Muscle layer of duodenum (tissue), 2 donors: ENCODE results near the gene SORBS1.

Source experiments
- H3K27ac ChIP-seq: one replicate; pipeline ENCODE4 v1.7.0; 2013; ENCODE audit warnings: mild to moderate bottlenecking, low read length
- H3K27me3 ChIP-seq: one replicate; pipeline ENCODE4 v1.7.0; 2013; ENCODE audit warnings: low read depth, mild to moderate bottlenecking, control low read depth, low read length
- H3K36me3 ChIP-seq, 2 donors: one replicate each; pipeline ENCODE4 v1.7.0; 2013; ENCODE audit warnings: low read length in 2 of 2, control low read depth in 1 of 2, mild to moderate bottlenecking in 1 of 2; ENCODE audit not compliant: insufficient read depth in 2 of 2, control insufficient read depth in 1 of 2
- H3K4me1 ChIP-seq, 2 donors: one replicate each; pipeline ENCODE4 v1.7.0; 2013; ENCODE audit warnings: low read length in 2 of 2, mild to moderate bottlenecking in 2 of 2, control low read depth in 1 of 2, moderate library complexity in 1 of 2; ENCODE audit not compliant: insufficient read depth in 2 of 2, control insufficient read depth in 1 of 2
- H3K4me3 ChIP-seq, 2 donors: one replicate each; pipeline ENCODE4 v1.7.0; 2013; ENCODE audit warnings: low read length in 2 of 2, low read depth in 1 of 2, mild to moderate bottlenecking in 1 of 2
- H3K9me3 ChIP-seq, 2 donors: one replicate each; pipeline ENCODE4 v1.7.0; 2013; ENCODE audit warnings: low read length in 2 of 2, control low read depth in 1 of 2, mild to moderate bottlenecking in 1 of 2; ENCODE audit not compliant: control insufficient read depth in 1 of 2
- donor health status: healthy.

The SORBS1 gene

DNA sequence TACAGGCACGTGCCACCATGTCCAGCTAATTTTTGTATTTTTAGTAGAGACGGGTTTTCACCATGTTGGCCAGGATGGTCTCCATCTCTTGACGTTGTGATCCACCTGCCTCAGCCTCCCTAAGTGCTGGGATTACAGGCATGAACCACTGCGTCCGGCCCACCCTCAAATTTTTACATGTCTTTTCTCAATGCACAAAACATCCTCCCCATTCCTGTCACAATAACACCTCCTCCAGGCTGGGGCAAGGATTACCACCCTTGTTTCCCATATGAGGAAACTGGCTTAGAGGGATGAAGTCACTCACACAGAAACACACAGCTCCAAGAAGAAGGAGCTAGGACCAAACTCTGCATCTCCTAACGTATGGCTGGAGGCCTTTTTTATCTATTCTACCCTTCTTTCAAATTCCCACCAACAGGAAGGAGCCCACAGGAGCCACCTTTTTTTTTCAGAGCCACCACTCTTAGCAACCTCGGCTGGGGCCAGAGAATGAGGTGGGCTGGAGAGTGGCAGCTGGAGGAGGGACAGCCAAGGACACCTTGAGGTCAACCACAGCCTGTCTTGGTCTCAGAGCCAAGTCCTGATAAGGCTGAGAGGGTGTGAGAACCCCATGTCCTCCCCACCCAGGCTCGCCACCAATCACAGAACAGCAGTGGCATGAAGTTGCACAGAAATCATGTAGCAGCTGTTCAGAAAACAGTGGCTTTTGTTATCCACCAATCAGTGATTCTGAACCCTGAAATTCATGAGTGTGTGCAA, 157.3 kb downstream of the SORBS1 start:
- Histone ChIP-seq H3K27ac (no peak overlapping the region), H3K4me3 (no peak overlapping the region), H3K4me1 (peaks cover 13 to 77% of the 10 kb centered on the region in 2 donors), H3K27me3 (no peaks in the 10 kb centered on the region), H3K9me3 (no peaks in the 10 kb centered on the region), H3K36me3 (peaks cover 14 to 31% of the 10 kb centered on the region in 2 donors)

DNA sequence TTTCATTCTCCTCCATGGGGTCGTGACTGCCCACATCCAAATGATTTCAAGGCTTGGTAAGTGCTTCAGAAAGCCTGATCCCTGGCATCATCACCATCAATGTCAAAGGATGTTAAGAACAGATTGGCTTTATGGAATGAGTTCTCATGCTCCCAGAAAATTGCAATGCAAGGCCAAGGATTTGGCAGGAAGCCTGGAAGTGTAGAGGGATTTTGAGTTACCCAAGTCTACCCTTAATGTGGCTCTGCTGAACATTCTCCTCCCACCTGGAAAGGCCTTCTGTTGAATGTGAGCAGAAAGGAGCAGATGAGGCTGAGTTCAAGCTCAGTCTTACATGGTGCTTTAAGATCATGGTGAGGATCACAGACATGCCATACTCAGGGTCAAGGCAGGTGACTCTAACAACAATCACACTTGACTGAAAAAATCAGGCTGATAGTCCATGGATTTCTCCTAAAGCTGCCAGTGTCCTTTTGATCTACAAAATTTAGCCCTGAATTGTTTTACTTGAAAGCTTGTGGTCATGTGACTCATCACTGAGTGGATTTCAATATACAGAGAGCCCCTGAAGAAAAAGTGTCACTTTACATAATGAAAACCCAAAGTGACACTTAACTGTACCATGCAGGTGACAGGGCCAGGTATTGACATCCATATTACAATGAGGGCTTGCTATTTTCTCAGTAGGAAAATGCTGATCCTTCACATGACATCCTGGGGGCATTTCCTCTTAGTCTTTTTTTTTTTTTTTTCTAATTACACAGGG, 159.3 kb downstream of the SORBS1 start:
- Histone ChIP-seq H3K27me3 (no peaks in the 10 kb centered on the region), H3K36me3 (peaks cover 33 to 51% of the 10 kb centered on the region in 2 donors), H3K4me3 (no peak overlapping the region), H3K27ac (no peak overlapping the region), H3K4me1 (peaks cover 10 to 61% of the 10 kb centered on the region in 2 donors), H3K9me3 (no peaks in the 10 kb centered on the region)

DNA sequence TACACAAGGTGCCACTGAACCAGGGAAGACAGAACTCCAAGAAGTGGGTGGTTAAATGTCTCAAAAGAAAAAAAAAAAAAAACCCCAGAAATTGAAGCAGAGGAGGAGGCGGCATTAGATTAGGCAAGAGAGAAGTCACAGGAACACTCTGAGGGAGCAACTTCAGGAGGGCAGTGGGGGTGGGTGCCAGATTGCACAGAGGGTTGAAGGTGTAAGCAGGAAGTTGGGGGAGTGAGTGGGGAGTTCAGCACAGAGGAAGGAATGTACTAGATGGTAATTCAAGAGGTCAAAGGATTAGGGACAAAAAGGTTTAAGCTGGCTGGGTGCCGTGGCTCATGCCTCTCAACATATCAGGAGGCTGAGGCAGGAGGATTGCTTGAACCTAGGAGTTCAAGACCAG, 160.4 kb downstream of the SORBS1 start:
- no peak overlapping the region for H3K27ac ChIP-seq
- peaks cover 35 to 51% of the 10 kb centered on the region in 2 donors for H3K36me3 ChIP-seq
- H3K4me3 ChIP-seq = no peak overlapping the region
- H3K9me3 ChIP-seq = no peaks in the 10 kb centered on the region
- peaks cover 4 to 53% of the 10 kb centered on the region in 2 donors for H3K4me1 ChIP-seq
- H3K27me3 ChIP-seq = no peaks in the 10 kb centered on the region

DNA sequence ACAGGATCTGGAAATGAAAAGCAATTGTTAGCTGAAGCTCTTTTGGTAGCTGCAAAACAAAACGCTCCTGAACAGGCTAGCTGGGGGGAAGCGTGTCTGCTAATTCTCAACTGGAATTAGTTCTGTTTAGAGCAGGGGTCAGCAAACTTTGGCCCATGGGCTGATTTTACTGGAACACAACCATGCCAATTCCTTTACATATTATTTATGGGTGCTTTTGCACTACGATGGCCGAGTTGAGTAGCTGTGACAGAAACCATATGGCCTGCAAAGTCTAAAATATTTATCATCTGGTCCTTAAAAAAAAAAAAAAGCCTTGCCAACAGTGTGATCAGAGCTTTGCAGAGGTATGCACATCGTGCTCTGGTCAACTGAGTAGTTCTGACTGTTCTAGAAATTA, 162.0 kb downstream of the SORBS1 start:
- Histone ChIP-seq H3K4me3 (no peak overlapping the region), H3K36me3 (peaks cover 35 to 37% of the 10 kb centered on the region in 2 donors), H3K9me3 (no peaks in the 10 kb centered on the region), H3K27ac (no peak overlapping the region), H3K4me1 (peaks cover 4 to 37% of the 10 kb centered on the region in 2 donors), H3K27me3 (no peaks in the 10 kb centered on the region)

DNA sequence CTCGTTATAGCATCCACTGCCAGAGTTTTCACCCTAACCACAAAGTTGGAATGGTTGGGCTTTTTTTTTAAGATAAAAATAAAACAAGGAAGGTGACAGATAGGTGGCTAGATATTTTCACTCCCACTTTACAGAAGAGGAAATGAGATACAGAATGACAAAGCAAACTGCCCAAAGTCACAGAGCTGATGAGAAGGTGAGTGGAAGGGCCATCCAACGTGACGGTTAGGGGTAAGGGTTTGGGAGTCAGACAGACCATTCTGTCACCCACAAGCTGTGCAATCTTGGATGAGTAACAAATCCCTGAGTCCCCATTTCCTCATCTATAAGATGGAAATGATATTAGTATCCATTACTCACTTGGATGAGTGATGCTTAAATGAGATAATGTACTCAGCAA, 163.4 kb downstream of the SORBS1 start:
- H3K4me1 ChIP-seq = peaks cover 4 to 31% of the 10 kb centered on the region in 2 donors
- peaks cover 31 to 43% of the 10 kb centered on the region in 2 donors for H3K36me3 ChIP-seq
- no peaks in the 10 kb centered on the region for H3K9me3 ChIP-seq
- no peaks in the 10 kb centered on the region for H3K27me3 ChIP-seq
- H3K4me3 ChIP-seq = no peak overlapping the region
- no peak overlapping the region for H3K27ac ChIP-seq

DNA sequence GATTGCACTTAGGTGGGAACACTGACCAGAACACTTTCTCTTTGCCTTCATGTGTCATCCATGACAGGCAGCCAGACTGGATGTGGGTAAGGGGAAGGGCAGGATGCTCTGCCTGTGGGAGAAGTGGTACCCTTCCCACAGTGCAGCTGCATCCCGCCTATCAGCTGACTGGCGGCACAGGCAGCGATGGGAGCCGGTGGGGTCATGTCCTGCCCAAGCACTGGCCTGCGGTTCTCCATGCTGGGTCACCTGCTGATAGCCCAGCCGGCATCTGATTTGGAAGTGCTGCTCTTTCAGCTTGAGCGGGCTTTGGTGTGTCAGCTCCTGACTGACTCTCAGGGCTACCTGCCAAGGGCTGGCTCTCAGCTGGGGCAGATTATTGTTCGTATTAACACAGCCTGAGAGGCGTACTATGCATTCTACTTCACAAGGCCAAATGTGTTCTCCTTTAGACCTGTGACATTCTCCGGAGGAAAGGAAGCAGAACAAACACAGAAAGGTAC, 165.2 kb downstream of the SORBS1 start:
- Histone ChIP-seq H3K27me3 (no peaks in the 10 kb centered on the region), H3K9me3 (no peaks in the 10 kb centered on the region), H3K4me1 (peaks cover 0 to 40% of the 10 kb centered on the region in 2 donors), H3K36me3 (peaks cover 25 to 45% of the 10 kb centered on the region in 2 donors), H3K27ac (no peak overlapping the region), H3K4me3 (no peak overlapping the region)

DNA sequence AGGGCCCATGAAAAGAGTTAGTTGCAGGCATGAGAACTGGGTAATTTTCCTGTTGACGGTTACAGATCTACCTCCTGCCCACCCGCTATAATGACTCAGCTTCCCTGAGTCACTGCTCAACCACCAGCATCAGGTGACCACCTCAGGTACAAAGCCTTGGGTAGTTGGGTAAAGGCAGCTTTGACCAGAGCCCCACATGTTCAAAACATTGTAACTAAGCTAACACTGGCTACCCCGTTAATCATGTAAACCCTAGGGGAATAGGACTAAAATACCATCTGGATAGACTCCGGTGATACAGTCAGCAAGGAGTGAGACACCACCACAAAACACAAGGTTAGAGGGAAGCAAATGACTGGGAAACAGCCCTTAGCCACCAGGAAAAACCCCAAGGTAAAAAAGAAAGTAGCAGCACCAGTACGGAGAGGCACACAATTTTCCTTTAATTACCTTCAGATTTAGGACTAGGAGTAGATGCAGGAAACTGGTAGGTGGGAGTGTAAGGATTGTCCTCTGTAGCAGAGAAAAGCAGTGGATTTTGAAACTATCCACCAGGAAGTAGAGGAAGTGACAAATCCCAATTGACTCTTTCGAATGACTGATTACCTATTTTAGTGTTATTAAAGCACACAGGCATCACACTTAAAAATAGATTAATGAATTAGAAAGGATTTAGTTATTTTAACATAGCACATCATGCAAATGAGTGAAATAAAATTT, 166.8 kb downstream of the SORBS1 start:
- no peak overlapping the region for H3K27ac ChIP-seq
- H3K27me3 ChIP-seq = no peaks in the 10 kb centered on the region
- peaks cover 0 to 46% of the 10 kb centered on the region in 2 donors for H3K4me1 ChIP-seq
- H3K4me3 ChIP-seq = no peak overlapping the region
- no peaks in the 10 kb centered on the region for H3K9me3 ChIP-seq
- peaks cover 24 to 45% of the 10 kb centered on the region in 2 donors for H3K36me3 ChIP-seq

DNA sequence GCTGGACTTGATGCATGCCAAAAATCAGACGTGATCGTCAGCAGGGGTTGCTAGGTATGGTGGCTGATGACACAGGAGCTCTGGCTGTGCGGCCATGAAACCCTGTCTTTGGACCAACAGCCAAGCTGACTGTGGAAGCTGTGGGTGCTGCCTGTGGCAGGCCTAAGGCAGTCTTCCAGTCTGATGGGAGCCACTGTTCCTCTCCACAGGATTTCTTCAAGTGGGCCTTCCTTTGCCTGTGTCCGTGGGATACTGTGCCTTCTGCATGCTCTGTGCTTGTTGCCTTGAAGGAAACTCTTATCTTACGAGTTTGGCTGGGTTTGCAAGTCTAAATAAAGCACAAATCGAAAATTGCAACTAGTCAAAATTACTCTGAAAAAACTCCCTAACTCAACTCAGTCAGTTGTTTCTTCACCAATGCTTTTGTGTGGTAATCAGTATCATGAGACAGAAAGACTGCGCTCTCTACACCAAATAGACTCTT, 168.4 kb downstream of the SORBS1 start:
- Histone ChIP-seq H3K9me3 (no peaks in the 10 kb centered on the region), H3K4me1 (peaks cover 0 to 55% of the 10 kb centered on the region in 2 donors), H3K4me3 (no peak overlapping the region), H3K27ac (no peak overlapping the region), H3K36me3 (peaks cover 12 to 33% of the 10 kb centered on the region in 2 donors), H3K27me3 (no peaks in the 10 kb centered on the region)

DNA sequence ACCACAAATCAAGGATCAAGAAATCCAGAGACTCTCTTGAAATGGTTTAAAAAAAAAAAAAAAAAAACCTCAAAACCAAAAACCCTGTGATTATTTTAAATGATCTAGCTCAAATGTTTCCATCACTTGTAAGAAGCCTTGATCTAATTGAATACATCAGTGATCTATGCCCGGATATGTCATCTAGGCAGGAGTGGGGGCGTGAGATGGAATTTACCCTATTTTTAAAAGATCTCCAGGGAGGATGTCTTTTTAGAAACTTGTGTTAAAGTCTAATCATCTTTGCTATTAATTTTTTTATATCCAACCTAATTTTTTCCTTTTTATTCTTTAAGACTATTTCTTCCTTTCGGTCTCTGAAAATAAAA, 169.0 kb downstream of the SORBS1 start:
- peak overlapping the region; percentile 34 for H3K27ac ChIP-seq

DNA sequence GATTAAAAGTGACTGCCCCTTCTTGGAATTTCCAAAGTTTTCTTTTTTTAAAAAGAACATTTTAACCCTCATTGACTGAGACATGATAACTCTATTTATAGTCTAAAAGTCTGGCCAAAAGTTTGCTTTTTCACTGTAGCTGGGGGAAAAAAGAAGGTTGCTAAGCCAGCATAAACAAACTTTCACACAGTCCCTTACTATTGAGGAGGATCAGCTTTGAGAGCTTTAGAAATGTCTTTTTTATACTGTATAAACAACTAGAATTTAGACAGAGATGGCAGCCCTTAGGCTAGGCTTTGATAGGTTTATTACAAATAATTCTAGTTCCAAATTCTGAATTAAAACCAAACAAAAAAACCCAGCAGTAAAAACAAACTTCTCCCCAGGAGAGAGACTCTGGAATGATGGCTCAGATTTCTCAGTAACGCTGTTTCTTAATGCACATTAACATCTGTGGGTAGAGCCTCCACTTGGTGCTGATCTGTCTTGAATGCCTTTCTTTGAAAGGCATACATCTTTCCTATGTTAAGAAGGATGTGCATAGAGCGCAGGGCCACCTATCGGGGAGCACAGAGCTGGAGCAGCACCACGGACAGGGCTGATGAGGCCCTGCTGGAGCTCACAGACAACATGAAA, 169.5 kb downstream of the SORBS1 start:
- Histone ChIP-seq H3K9me3 (no peaks in the 10 kb centered on the region), H3K27me3 (no peaks in the 10 kb centered on the region), H3K4me3 (no peak overlapping the region), H3K36me3 (peaks cover 2 to 23% of the 10 kb centered on the region in 2 donors), H3K27ac (peak overlapping the region; percentile 34), H3K4me1 (peaks cover 0 to 58% of the 10 kb centered on the region in 2 donors)

More for the DNA sequence above, 169.0 kb downstream of the SORBS1 start:
- Histone ChIP-seq H3K4me3 (no peak overlapping the region), H3K27me3 (no peaks in the 10 kb centered on the region), H3K4me1 (peaks cover 0 to 59% of the 10 kb centered on the region in 2 donors), H3K9me3 (no peaks in the 10 kb centered on the region), H3K36me3 (peaks cover 7 to 28% of the 10 kb centered on the region in 2 donors)
